GM12891 (cell line): ENCODE measurements around the gene RAD9A.
"Not testable (repeated sequence)": the region's sequence is repeated elsewhere in the genome, so short reads cannot be mapped to it uniquely, and the experiment has no call there.

Experiments
- DNase-seq: peaks from one replicate; pipeline ENCODE4 v3.0.0; 2011; ENCODE audit warnings: low spot score; ENCODE audit not compliant: insufficient read length
- FAIRE-seq: peaks from 2 replicates; lab custom pipeline; 2011; peaks lifted over from hg19 to GRCh38; lab: Jason Lieb, UNC
- PAX5 ChIP-seq: IDR thresholded peaks from 2 replicates; pipeline ENCODE4 v1.6.1; 2011; ENCODE audit warnings: low read length, moderate library complexity, mild to moderate bottlenecking; ENCODE audit not compliant: insufficient read depth, severe bottlenecking
- POLR2A ChIP-seq: IDR thresholded peaks from 2 replicates; pipeline ENCODE4 v1.6.1; 2011; ENCODE audit warnings: low read depth, low read length, control low read depth
- POLR2AphosphoS5 ChIP-seq: IDR thresholded peaks from 2 replicates; pipeline ENCODE4 v1.6.1; 2011; ENCODE audit warnings: low read depth, low read length, control low read depth
- POU2F2 ChIP-seq: IDR thresholded peaks from 2 replicates; pipeline ENCODE4 v1.6.1; 2011; ENCODE audit warnings: low read depth, mild to moderate bottlenecking, control low read depth, low read length, moderate library complexity
- SPI1 ChIP-seq: IDR thresholded peaks from 2 replicates; pipeline ENCODE4 v1.6.1; 2011; ENCODE audit warnings: low read depth, low read length, control low read depth
- TAF1 ChIP-seq: IDR thresholded peaks from 2 replicates; pipeline ENCODE4 v1.6.1; 2011; ENCODE audit warnings: low read depth, low read length, control low read depth

RAD9A gene

DNA sequence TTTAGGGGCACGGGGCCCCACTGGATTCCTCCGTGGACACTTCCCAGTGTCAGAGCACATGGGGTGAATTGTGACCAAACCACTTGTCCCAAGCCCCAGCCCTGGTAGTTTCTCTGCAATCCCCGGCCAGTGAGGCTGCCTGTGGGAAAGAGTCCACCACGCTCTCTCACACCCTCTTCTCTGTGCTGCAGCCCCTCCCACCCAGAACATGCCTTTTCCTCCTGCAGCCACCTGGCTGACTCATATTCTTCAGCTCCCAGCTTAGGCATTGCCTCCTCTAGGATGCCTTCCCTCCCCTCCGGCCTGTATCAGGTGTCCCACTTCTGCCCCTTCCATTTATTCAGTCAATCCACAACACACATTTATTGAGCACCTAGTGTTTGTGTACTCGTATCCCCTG lies 31.1 kb downstream of the RAD9A start:
- no peak for DNase-seq
- FAIRE-seq, result no peak
- no peak for TF ChIP-seq POLR2AphosphoS5
- no peak for TF ChIP-seq PAX5
- TF ChIP-seq TAF1, result no peak
- no peak for TF ChIP-seq POLR2A
- TF ChIP-seq POU2F2, result no peak
- TF ChIP-seq SPI1, result no peak

GRCh38 chr11:67423466-67423865 lies 31.7 kb downstream of the RAD9A start:
- DNase-seq, result no peak
- FAIRE-seq, result no peak
- TF ChIP-seq POU2F2 (no peak), TAF1 (no peak), SPI1 (no peak), PAX5 (no peak), POLR2AphosphoS5 (no peak), POLR2A (no peak)

DNA sequence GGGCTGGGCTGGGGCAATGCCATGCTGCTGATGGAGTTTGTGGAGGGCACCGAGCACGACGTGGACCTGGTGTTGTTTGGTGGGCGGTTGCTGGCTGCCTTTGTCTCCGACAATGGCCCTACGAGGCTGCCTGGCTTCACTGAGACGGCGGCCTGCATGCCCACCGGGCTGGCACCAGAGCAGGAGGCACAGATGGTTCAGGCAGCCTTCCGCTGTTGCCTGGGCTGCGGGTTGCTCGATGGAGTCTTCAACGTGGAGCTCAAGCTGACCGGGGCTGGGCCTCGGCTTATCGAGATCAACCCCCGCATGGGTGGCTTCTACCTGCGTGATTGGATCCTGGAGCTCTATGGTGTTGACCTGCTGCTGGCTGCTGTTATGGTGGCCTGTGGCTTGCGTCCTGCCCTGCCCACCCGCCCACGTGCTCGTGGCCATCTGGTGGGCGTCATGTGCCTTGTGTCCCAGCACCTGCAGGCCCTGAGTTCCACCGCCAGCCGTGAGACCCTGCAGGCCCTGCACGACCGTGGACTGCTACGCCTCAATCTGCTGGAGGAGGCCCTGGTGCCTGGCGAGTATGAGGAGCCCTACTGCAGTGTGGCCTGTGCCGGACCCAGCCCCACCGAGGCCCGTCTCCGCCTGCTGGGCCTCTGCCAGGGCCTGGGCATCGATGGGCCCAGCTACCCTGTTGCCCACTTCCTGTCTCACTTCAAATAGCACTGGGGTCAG lies 32.3 kb downstream of the RAD9A start:
- no peak for TF ChIP-seq TAF1
- TF ChIP-seq POLR2AphosphoS5, result no peak
- no peak for TF ChIP-seq POU2F2
- no peak for TF ChIP-seq SPI1
- TF ChIP-seq POLR2A, result no peak
- no peak for TF ChIP-seq PAX5
- FAIRE-seq, result no peak
- DNase-seq, result no peak

GRCh38 chr11:67427364-67427859 lies 35.6 kb downstream of the RAD9A start:
- not testable (repeated sequence) for FAIRE-seq, DNase-seq

GRCh38 chr11:67428052-67429001 lies 36.5 kb downstream of the RAD9A start, which contains the start of gene RPS6KB2:
Gene RPS6KB2, plus strand, starts transcription at chr11:67428494. Its CDS starts 52 bp downstream, at chr11:67428546.
- peak; percentile 99 for DNase-seq
- TF ChIP-seq SPI1 (no peak), POU2F2 (peak; percentile 45; the same call in 1 of the 2 replicates), POLR2AphosphoS5 (0 out of 2 replicates have a peak, but pooled peaks have one; percentile 69), POLR2A (peak; percentile 61; the same call in 1 of the 2 replicates), PAX5 (no peak), TAF1 (peak; percentile 63)
- FAIRE-seq, result peak; percentile 99

DNA sequence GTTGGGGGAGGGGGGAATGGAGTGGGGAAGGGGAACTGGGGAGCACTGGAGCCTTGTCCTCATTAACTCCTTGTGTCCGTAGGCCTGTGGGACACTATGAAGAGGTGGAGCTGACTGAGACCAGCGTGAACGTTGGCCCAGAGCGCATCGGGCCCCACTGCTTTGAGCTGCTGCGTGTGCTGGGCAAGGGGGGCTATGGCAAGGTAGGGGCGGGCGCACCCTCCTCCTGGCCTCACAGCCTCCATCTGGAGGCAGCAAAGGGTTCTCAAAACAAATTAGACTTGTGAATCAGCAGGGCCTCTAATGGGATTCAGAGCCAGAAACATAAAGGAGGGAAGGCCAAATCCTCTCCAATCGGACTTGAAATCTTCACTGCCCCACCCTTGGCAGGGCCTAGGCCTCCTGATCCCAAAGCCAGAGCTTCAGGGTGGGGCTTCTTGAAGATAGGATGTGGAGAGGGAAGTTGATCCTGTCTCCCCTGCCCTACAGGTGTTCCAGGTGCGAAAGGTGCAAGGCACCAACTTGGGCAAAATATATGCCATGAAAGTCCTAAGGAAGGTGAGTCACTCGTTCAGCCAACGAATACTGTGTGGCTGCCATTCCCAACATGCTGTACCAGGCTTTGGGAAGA lies 37.4 kb downstream of the RAD9A start:
- peak; percentile 22; the same call in 1 of the 2 replicates for TF ChIP-seq POLR2A
- peak; percentile 30; the same call in 1 of the 2 replicates for TF ChIP-seq POU2F2
- no peak for TF ChIP-seq SPI1
- no peak for DNase-seq
- FAIRE-seq, result peak; percentile 55

DNA sequence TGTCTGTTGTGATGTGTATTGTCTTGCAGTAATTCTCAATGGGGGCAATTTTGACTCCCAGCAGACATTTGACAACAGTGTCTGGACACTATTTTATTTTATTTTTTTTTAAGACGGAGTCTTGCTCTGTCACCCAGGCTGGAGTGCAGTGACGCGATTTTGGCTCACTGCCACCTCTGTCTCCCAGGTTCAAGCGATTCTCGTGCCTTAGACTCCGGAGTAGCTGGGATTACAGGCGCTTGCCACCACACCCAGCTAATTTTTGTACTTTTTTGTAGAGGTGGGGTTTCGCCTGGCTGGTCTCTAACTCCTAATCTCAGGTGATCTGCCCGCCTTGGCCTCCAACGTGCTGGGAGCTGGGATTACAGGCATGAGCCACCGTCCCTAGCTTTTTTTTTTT lies 37.9 kb downstream of the RAD9A start:
- DNase-seq (no peak), FAIRE-seq (no peak)
- TF ChIP-seq TAF1, result no peak
- no peak for TF ChIP-seq SPI1
- no peak for TF ChIP-seq PAX5
- no peak for TF ChIP-seq POLR2A
- no peak for TF ChIP-seq POLR2AphosphoS5
- no peak for TF ChIP-seq POU2F2

DNA sequence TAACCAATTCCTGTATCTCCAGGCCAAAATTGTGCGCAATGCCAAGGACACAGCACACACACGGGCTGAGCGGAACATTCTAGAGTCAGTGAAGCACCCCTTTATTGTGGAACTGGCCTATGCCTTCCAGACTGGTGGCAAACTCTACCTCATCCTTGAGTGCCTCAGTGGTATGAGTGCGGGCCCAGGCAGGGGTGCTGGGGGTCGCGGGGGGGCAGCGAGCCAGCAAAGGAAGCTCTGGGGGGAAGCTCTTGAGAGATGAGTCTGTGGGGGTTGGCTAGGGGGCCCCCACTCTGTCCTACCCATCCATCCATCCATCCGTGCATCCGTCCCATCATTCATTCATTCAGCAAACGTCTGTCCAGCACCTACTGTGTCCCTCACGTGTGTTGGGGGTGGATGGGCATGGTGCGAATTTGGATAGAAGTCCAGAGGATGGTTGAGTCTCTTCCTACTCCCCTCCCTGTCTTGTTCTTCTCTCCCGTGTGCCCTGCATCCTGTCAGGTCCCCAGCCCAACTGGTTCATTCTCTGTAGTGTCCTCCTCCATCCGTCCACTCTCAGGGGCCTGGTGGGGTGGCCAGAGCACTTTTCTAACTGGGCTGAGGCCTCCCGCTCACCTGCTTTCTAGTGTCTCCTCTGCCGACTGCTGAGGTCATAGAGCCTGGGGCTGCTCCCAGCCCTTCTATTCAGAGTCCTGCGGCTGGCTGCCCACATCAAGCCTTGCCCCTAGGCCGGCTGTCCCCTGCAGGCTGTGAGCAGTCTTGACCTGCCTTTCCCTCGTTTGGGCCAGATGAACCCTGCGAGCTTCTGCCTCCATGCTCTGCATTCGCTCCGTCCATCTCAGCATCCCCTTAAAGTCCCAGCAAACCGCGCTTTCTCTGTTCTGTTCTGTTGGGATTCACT lies 39.8 kb downstream of the RAD9A start:
- peak; percentile 80 for TF ChIP-seq POLR2A
- TF ChIP-seq POLR2AphosphoS5, result 0 out of 2 replicates have a peak, but pooled peaks have one; percentile 46
- TF ChIP-seq SPI1, result no peak
- DNase-seq (no peak), FAIRE-seq (no peak)
